Measurements from ENCODE around the gene UBE2G1. TPM values are rescaled to one million over a fixed set of nuclear protein-coding genes. Genes with fewer than 3 reads are reported as not detected.

UBE2G1 gene
- total and polyA plus RNA-seq, 2 of the 13 experiments (the other 11 are each of a cell fraction or from before 2014, with no cell fraction given) = 27.9 to 42.6 TPM

DNA sequence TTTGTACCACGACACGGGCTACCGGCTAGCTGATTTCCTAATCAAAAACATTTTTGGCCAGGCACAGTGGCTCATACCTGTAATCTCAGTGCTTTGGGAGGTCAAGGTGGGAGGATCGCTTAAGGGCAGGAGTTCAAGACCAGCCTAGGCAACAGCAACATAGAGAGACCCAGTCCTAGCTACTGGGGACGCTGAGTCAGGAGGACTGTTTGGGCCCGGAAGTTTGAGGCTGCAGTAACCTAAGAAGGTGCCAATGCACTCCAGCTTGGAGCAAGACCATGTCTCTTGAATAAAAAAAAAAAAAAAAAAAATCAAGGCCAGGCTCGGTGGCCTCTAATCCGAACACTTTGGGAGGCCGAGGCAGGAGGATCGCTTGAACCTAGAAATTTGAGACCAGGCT is 49.8 kb downstream of the UBE2G1 start:
- no peak overlapping the region for H2AFZ ChIP-seq (ENCODE audit: low read length)
- BruUV-seq (replicated peaks) = no TSS peak
- H3K4me3 ChIP-seq (replicated peaks in 1 of 3; ENCODE audit: insufficient read depth in 1 of 3, low read depth in 2 of 3, low read length in 3 of 3) = no peak overlapping the region
- TF ChIP-seq, protein P1, sequence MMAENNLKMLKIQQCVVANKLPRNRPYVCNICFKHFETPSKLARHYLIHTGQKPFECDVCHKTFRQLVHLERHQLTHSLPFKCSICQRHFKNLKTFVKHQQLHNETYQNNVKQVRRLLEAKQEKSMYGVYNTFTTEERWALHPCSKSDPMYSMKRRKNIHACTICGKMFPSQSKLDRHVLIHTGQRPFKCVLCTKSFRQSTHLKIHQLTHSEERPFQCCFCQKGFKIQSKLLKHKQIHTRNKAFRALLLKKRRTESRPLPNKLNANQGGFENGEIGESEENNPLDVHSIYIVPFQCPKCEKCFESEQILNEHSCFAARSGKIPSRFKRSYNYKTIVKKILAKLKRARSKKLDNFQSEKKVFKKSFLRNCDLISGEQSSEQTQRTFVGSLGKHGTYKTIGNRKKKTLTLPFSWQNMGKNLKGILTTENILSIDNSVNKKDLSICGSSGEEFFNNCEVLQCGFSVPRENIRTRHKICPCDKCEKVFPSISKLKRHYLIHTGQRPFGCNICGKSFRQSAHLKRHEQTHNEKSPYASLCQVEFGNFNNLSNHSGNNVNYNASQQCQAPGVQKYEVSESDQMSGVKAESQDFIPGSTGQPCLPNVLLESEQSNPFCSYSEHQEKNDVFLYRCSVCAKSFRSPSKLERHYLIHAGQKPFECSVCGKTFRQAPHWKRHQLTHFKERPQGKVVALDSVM (CRISPR knock-in tag; IDR thresholded peaks at IDR 0.05) = peak; percentile 36; the same call in 1 of the 2 replicates
- TF ChIP-seq ZNF558 (CRISPR knock-in tag; IDR thresholded peaks at IDR 0.05; ENCODE audit: borderline replicate concordance) = no peak
- ChIA-PET POLR2A (no interaction called here), CTCF (ENCODE audit: low intra/inter-chr PET ratio, low total read pairs) (no interaction called here)
- H3K4me1 ChIP-seq (ENCODE audit: insufficient read depth, low read length) = peaks cover 60% of the 10 kb centered on the region
- no peaks in the 10 kb centered on the region for H3K36me3 ChIP-seq (replicated peaks in 1 of 2; ENCODE audit: control insufficient read depth in 1 of 2, insufficient read depth in 2 of 2, low read length in 2 of 2)
- in situ Hi-C loops (cut with HindIII; ENCODE audit: extremely low pct_ligation_motif_present, low pct_unique_long_range_greater_than_20kb) (no loop called here), intact Hi-C loops (cut with micrococcal nuclease; ENCODE audit: unreplicated experiment) (no loop called here)
- peaks cover 80% of the 10 kb centered on the region for H3K79me2 ChIP-seq (ENCODE audit: insufficient read depth, low read length)
- no peak overlapping the region for H3K27ac ChIP-seq (ENCODE audit: extremely low read length, insufficient read depth, low read length)
- DNase-seq (ENCODE audit: low spot score) (no peak), ATAC-seq (no peak), FAIRE-seq (no peak)
- 95% methylated on average over 10 of the region's 10 CpGs for WGBS (ENCODE audit: low lambda C conversion rate)
- H3K9me3 ChIP-seq (ENCODE audit: low read length) = no peaks in the 10 kb centered on the region
- no peaks in the 10 kb centered on the region for H3K27me3 ChIP-seq (ENCODE audit: control insufficient read depth in 1 of 2, insufficient read depth in 2 of 2, low read length in 2 of 2)
- no peak overlapping the region for H3K4me2 ChIP-seq (ENCODE audit: low read depth, low read length)
- H3K9ac ChIP-seq (ENCODE audit: insufficient read depth, low read depth, low read length) = no peak overlapping the region
- peaks cover 30% of the 10 kb centered on the region for H4K20me1 ChIP-seq (ENCODE audit: insufficient read depth, low read length)

DNA sequence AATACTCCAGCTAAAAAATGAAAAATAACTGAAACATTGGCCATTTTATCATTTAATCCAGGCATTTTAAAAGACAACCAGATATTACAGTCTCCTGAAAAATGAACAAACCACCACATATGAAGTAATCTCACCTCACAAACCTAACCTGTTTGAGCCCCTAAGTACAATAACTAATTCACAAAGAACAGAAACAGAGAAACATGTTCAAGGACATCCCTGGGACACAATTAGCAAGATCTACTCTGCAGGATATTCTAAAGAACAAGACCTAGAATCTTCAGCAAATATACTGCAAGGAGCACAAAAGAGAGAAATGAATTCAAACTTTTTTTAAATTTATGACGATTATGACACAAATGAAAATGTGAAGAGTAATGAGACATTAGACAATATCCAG is 51.9 kb downstream of the UBE2G1 start:
- Histone ChIP-seq H3K9me3 (ENCODE audit: low read length) (no peaks in the 10 kb centered on the region), H3K79me2 (ENCODE audit: insufficient read depth, low read length) (peaks cover 78% of the 10 kb centered on the region), H3K36me3 (replicated peaks in 1 of 2; ENCODE audit: control insufficient read depth in 1 of 2, insufficient read depth in 2 of 2, low read length in 2 of 2) (no peaks in the 10 kb centered on the region), H3K4me1 (ENCODE audit: insufficient read depth, low read length) (peaks cover 80% of the 10 kb centered on the region), H3K27me3 (ENCODE audit: control insufficient read depth in 1 of 2, insufficient read depth in 2 of 2, low read length in 2 of 2) (no peaks in the 10 kb centered on the region), H3K9ac (ENCODE audit: insufficient read depth, low read depth, low read length) (no peak overlapping the region), H3K27ac (ENCODE audit: extremely low read length, insufficient read depth, low read length) (no peak overlapping the region), H4K20me1 (ENCODE audit: insufficient read depth, low read length) (peaks cover 39% of the 10 kb centered on the region), H3K4me3 (replicated peaks in 1 of 3; ENCODE audit: insufficient read depth in 1 of 3, low read depth in 2 of 3, low read length in 3 of 3) (no peak overlapping the region), H2AFZ (ENCODE audit: low read length) (no peak overlapping the region), H3K4me2 (ENCODE audit: low read depth, low read length) (no peak overlapping the region)
- 74% methylated on average over 1 of the region's 1 CpG for WGBS (ENCODE audit: low lambda C conversion rate)
- ChIA-PET CTCF (ENCODE audit: low intra/inter-chr PET ratio, low total read pairs) (no interaction called here), POLR2A (no interaction called here)
- FAIRE-seq (no peak), ATAC-seq (no peak), DNase-seq (ENCODE audit: low spot score) (no peak)
- intact Hi-C loops (cut with micrococcal nuclease; ENCODE audit: unreplicated experiment) (loop anchor here (5.0 kb wide), 1 partner anchor 53 kb away; the partner anchor contains the start of gene UBE2G1), in situ Hi-C loops (cut with HindIII; ENCODE audit: extremely low pct_ligation_motif_present, low pct_unique_long_range_greater_than_20kb) (no loop called here)
- BruUV-seq (replicated peaks) = no TSS peak
- TF ChIP-seq U2AF1 (optimal IDR thresholded peaks at IDR 0.05; ENCODE audit: low read depth, low read length) (no peak), ZKSCAN8 (CRISPR knock-in tag; IDR thresholded peaks at IDR 0.05; ENCODE audit: borderline replicate concordance) (no peak), NFE2 (CRISPR knock-in tag; IDR thresholded peaks at IDR 0.05) (no peak), SIX1 (CRISPR knock-in tag; IDR thresholded peaks at IDR 0.05; ENCODE audit: borderline replicate concordance) (no peak), FOXK1 (CRISPR knock-in tag; IDR thresholded peaks at IDR 0.05; ENCODE audit: borderline replicate concordance, low read depth) (no peak), NFKBIZ (CRISPR knock-in tag; IDR thresholded peaks at IDR 0.05) (no peak), TOE1 (CRISPR knock-in tag; IDR thresholded peaks at IDR 0.05) (no peak), SOX5 (CRISPR knock-in tag; IDR thresholded peaks at IDR 0.05; ENCODE audit: borderline replicate concordance) (peak; percentile 57; the same call in 1 of the 2 replicates), PHB2 (IDR thresholded peaks at IDR 0.05; ENCODE audit: partially characterized antibody) (no peak), FOXK2 (IDR thresholded peaks at IDR 0.05) (no peak), SOX13 (IDR thresholded peaks at IDR 0.05) (no peak), SOX13 (CRISPR knock-in tag; conservative IDR thresholded peaks at IDR 0.05 in 1 of 2, IDR thresholded peaks at IDR 0.05 in 1 of 2) (peak in 1 of 2 experiments; percentile 67; a peak in 2 of 4 replicates), EP300 (IDR thresholded peaks at IDR 0.05; ENCODE audit: low read depth in 2 of 2, low read length in 2 of 2) (no peak), EP300 (CRISPR knock-in tag; IDR thresholded peaks at IDR 0.05; ENCODE audit: borderline replicate concordance) (no peak)
- TF ChIP-seq, protein P2, sequence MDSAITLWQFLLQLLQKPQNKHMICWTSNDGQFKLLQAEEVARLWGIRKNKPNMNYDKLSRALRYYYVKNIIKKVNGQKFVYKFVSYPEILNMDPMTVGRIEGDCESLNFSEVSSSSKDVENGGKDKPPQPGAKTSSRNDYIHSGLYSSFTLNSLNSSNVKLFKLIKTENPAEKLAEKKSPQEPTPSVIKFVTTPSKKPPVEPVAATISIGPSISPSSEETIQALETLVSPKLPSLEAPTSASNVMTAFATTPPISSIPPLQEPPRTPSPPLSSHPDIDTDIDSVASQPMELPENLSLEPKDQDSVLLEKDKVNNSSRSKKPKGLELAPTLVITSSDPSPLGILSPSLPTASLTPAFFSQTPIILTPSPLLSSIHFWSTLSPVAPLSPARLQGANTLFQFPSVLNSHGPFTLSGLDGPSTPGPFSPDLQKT (CRISPR knock-in tag; IDR thresholded peaks at IDR 0.05; ENCODE audit: borderline replicate concordance) = no peak
- TF ChIP-seq, protein P3, sequence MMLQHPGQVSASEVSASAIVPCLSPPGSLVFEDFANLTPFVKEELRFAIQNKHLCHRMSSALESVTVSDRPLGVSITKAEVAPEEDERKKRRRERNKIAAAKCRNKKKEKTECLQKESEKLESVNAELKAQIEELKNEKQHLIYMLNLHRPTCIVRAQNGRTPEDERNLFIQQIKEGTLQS (CRISPR knock-in tag; IDR thresholded peaks at IDR 0.05) = no peak

Measured in HepG2 (cell line).